Measurements from ENCODE around the gene ITGA11.

Gene ITGA11

DNA sequence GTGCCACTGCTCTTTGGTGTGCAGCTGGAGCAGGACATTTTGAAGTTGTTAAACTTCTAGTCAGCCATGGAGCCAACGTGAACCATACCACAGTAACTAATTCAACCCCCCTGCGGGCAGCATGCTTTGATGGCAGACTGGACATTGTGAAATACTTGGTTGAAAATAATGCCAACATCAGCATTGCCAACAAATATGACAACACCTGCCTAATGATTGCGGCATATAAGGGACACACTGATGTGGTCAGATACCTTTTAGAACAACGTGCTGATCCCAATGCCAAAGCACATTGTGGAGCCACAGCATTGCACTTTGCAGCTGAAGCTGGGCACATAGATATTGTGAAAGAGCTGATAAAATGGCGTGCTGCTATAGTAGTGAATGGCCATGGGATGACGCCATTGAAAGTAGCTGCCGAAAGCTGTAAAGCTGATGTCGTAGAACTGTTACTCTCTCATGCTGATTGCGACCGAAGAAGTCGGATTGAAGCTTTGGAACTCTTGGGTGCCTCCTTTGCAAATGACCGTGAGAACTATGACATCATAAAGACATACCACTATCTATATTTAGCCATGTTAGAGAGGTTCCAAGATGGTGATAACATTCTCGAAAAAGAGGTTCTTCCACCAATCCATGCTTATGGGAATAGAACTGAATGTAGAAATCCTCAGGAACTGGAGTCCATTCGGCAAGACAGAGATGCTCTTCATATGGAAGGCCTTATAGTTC is 142.2 kb downstream of the ITGA11 start:
- no peak for DNase-seq (ENCODE audit: low read depth in 2 of 2)

DNA sequence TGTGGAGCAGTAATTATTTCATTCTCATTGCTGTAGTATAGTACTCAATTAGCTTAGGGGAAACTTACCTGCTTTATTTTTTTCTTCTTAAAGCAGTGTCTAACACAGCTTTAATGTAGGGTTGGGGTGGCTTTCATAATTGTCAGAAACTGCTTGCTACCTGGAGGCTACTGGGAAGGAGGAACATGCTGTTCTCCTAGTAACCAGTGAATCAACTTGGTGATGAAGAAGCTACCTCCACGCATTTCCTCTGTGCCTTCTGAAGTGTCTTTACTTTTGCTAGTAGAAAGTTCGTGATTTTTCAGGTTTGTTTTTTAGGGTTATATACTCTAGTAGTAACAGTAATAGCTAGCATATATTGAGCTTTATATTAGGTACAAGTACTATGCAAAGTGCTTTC is 142.9 kb downstream of the ITGA11 start:
- no peak for DNase-seq (ENCODE audit: low read depth in 2 of 2)

DNA sequence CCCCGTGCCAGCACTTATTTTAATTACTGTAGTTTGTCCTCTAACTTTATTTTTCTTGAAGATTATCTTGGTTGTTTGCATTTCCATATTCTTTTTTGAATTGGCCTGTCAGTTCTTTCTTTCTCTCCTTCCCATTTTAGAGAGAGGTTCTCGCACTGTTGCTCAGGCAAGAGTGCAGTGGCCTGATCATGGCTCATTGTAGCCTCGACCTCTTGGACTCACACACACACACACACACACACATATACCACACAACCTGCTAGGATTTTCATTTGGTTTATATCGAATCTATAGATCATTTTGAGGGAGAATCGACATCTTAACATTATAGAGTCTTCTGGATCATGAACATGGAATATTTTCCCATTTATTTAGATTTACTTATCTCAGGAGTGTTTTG is 145.7 kb downstream of the ITGA11 start:
- no peak for DNase-seq (ENCODE audit: low read depth in 2 of 2)

DNA sequence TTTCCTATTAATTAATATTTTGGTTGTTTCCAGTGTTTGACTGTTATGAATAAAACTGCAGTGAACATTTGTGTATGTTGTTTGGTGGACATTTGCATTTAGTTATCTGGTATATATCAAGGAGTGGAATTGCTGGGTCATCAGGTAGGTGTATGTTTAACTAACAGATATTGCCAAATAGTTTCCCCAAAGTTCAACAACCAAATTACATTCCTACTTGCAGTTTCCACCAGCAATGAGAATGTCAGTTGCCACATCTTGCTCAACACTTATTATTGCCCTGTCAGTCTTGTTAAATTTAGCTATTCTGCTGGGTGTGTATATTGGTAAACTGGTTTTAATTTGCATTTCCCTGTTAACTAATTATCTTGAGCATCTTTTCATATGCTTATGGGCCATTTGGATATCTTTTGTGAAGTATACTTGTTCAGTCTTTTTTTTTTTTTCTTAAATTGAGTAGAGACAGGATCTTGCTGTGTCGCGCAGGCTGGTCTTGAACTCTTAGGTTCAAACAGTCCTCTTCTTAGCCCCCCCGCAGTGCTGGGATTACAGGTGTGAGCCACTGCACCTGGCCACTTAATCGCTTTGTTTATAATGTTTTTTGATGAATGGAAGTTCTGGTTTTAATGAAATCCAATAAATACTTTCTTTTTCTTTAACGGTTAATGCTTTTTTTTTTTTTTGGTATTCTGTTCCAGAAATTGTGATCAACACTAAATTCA is 146.5 kb downstream of the ITGA11 start:
- DNase-seq (ENCODE audit: low read depth in 2 of 2) = no peak

DNA sequence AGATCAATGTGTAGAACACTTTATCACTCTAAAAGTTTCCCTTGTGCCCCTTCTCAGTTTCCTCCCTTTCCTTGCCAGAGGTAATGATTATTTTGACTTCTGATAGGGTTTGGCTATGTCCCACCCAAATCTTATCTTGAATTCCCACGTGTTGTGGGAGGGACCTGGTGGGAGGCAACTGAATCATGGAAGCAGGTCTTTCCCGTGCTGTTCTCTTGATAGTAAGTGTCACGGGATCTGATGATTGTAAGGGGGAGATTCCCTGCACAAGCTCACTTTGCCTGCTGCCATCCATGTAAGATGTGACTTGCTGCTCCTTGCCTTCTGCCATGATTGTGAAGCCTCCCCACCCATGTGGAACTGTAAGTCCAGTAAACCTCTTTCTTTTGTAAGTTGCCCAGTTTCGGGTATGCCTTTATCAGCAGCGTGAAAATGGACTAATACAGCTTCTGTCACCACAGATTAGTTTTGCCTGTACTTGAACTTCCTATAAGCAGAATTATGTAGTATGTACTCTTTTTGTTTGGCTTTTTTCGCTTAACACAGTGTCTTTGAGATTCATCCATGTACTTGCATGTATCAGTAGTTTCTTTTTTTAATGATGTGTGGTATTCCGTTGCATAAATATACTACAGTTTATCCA is 147.2 kb downstream of the ITGA11 start:
- DNase-seq (ENCODE audit: low read depth in 2 of 2) = no peak

DNA sequence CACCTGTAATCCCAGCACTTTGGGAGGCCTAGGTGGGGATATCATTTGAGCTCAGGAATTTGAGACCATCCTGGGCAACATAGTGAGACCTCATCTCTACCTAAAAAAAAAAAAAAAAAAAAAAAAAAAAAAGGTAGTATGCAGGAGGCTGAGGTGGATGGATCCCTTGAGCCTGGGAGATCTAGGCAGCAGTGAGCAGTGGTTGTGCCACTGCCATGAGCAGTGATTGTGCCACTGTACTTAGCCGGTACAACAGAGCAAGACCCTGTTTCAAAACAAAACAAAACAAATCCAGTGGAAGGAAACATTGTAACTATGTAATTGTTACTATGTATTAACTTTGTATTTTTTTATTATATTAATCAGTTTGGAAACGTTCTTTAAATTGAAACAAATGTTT is 148.6 kb downstream of the ITGA11 start:
- DNase-seq (ENCODE audit: low read depth in 2 of 2) = no peak

DNA sequence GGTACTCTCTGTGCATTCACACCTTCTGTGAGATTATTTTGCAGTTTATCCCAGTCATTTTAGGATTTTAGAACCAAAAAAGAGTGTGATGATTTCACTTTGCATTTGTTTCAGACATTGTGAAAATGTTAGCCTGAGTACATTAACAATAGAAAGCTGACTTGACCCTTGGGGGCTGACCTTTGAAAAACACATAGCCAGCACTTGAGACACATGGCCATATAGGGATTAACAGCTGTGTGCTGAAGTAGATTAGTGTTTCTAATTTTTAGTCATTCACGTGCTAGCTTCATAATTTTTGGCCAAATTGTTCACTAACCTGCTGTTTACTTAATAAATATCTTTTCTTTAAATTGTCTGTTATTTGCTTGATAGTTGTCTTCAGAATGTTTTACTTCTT is 151.0 kb downstream of the ITGA11 start:
- DNase-seq (ENCODE audit: low read depth in 2 of 2) = no peak

DNA sequence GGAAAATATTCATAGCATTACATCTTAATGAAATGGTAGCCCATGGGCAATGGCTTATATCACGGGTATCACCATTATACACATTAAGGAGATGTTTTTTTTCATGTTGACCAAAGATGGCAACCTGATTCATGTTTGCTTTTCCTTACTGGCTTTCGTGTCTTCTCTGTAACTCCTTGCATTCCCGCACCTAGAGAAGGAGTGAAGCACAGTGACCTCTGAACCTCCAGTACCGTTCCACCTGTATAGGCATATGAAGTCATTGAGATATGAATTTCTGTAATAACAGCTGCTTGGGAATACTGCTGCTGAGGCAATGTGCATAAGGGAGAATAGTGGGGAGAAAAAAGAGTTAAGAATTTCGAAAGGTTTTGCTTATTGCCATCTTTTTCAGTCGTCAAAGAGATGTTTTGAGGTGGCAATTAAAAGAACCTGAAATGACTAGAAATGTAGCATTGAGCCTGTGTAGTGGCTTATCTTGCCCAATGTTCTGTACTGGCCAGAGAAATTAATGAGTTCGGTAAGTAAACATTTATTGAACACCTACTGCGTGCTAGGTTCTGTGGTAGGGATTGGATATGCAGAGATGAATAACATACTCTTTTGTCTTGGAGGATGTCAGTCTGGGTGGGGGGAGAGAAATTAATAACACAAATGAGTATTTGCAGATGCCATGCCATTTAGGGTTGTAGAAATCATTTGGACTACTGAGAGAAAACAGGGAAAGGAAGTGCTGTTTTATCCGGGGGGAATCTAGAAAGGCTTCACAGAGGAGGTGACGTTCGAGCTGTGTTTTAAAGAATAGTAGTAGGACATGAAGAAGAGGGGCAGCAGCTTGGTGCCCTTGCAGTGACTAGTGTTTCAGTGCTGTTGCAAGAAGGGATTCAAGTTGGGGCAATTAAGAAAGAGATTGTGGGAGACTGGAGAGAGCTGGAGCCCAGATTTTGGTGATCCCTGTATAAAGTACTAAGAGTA is 151.9 kb downstream of the ITGA11 start:
- DNase-seq (ENCODE audit: low read depth in 2 of 2) = no peak

DNA sequence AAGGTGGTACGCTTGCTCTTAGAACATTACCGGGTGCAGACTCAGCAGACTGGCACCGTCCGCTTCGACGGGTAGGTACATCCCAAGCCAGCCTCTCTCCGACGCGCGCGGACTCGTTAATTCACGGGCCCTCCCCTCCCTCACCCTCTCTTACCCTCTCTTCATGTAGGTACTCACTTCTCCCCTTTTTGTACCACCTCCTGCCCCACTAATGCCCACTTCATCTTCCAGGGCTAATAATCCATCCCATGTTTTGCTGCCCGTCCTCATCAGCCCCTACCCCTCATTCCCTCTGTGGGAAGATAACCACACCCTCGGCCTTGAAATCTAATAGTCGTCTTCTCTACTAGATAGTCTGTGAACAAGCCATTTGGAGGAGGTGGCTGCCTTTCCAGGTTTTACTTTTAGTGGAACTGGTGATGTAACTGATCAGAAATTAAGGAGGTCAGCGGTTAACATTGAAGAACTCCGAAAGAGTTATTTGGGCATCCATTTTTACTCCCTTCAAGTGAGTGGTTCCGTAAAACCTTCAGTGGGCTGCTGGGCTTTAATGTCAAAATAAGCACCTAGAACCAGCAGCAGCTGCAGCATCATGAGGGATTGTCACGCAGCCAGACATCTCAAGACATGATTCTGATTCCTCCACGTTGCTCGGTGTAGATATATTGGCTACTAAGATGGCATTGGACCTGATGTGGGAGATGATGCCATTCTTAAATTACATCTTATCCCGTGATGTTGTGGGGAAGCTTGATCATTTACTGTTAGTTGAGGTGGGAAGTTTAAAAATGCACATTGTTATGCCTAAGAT is 153.2 kb downstream of the ITGA11 start:
- DNase-seq (ENCODE audit: low read depth in 2 of 2) = no peak

DNA sequence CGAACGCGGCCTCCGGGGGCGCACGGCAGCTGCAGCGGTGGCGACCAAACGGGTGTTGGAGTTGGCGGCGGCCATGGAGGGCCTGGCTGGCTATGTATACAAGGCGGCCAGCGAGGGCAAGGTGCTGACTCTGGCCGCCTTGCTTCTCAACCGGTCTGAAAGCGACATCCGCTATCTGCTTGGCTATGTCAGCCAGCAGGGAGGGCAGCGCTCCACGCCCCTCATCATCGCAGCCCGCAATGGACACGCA is 153.7 kb downstream of the ITGA11 start:
- no peak for DNase-seq (ENCODE audit: low read depth in 2 of 2)

DNA sequence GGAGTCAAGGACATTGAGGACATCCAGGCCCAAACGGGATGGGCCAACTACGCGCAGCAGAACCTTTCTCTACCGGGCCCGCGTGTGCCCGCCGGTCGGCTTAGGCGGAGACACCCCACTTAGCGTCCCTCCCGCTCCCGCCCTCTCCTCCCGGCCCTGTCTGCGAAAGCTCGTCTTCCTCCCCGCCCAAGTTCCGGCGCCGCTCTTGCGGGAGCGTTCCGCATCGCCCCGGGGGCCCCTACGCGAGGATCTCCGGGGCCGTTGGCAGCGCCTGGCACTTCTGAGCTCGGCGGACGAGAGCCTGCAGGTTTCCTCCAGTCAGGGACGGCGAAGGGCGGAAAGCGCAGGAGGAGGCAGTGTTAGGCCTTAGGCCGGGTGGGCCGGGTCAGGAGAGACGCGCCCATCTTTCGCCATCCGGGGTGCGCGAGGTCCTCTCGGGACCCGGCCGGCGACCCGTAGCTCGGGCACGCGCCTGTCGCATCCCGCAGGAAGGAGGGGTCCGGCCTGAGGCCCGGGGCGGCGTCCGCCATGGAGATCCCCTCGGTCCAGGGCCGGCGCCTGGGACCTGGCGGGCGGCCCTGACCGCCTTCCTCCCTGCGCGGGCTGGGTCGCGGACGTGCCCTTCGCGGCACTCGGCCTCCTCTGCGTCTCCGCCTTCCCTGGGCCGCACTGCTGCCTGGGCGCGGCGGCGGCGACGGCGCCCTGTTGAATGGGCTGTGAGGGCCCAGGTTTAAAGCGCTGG is 154.2 kb downstream of the ITGA11 start, which contains the start of gene FEM1B:
TSS of gene FEM1B (plus strand) at position 143 of the 742 bp plus-strand sequence. CDS start 673 bp downstream, outside the sequence.
- peak; percentile 73 to 75 for DNase-seq (ENCODE audit: low read depth in 2 of 2)

DNA sequence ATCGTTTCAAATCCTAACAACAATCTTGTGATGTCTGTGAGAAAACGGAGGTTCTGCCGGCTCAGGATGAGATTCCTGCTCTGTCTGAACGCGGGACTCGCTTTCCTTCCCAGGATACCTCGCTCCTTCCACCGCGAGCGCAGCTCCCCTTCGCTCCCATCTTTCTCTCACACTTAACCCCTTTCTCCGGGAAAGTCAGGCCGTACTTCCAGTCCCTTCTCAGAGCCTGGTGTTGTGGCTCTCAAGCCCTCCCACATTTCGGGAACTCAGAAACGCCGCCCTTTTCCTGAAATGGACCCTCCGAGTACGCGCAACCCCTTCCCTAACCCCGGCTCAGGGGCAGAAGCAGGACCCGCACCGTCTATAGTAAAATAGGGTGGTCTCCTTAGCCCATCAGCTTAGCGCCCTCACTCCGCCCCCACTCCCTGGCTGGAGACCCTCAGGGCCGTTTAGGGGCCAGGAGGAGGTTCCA is 154.8 kb downstream of the ITGA11 start:
- DNase-seq (ENCODE audit: low read depth in 2 of 2) = no peak

DNA sequence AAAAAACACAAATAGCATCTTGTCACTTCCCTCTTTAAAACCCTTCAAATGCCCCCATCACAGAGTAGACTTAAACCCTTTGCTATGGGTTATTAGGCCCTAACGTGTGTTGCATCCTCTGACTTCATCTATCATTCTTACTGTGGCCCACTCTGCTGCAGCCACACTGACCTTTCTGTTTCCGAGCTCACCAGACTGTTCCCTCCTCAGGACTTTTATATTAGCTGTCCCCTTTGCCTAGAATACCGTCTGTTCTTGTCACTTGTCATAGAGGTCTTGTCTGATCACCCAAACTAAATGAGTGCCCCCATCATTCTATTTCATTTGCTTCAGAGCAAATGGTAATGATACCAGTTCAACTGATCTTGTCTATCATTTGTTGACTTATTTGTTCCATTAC is 155.3 kb downstream of the ITGA11 start:
- no peak for DNase-seq (ENCODE audit: low read depth in 2 of 2)

DNA sequence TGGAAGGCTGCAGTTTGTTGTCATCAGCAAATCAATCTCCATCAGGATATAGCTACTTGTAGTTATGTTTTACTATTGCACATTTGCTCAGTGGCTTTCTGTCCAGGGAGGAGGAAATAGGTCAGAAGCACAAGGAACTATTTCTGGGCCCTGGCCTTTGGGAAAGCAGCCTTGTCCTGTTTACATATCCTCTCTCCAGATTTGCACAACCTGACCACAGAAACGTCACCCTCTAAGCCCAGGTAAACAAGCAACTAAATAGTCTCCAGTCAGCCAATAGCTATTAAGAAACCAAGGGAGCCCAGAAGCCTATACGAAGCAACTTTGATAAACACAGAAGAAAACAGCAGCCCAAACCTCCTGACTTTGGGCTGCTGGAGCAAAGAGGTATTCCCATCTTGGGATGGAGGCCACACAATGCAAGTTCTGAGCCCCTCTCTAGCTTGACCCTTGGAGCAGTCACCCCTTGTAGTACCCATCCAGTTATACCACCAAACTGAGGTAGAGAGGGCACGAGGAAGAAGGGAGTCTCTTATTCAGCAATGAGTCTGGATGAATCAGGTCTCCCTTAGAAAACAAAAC is 156.7 kb downstream of the ITGA11 start:
- no peak for DNase-seq (ENCODE audit: low read depth in 2 of 2)

DNA sequence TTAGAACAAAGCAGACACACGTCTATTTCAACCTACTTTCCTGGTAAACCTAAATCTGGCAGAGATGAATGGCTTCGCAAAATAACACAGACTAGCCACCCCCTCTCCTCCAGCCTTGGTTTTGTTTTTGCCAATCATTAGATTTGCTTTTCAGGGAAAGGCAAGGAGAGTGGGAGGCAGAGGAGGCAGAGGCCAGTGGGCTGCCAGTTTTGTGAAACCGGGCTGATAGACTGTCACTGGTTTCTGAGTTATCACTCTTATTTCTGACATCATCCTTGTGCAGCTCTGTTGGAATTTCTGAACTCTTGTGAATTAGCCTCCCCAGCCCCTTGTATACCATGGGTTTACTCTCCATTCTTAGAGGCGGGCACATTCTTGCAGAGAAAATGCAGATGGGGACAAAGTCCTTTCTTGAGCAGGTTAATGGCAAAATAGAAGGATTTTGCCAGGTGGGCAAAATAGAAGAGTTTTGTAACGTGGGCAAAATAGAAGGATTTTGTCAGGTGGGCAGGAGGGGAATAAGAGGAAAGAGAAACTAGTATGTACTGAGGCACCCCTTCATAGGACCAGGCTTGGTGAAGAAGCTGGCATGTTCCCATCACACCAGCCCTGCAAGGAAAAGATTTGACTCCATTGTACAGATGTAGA is 157.6 kb downstream of the ITGA11 start:
- no peak for DNase-seq (ENCODE audit: low read depth in 2 of 2)

DNA sequence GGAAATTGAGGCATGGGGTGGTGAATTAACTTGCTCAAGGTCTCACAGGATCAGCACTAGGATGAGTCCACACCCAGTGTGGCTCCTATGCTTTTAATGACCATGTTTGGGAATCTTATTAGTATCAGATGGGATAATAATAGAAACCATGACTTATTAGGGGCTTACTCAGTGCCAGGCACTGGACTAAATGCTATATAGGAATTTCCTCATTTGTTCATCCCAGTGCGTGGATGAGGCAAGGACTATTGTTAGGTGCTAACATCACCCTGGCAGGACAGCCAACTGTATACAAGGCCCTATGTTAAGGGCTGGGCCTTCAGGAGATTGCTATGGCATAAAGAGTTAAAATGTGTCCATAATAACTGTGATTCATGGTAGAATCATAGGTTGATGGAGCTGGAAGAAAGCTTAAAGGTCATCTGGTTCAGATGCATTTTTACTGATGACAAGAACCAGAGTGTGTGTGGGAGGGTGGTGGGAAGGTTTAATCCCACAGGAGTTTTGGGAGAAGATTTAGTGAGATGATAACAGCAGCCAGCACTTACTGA is 159.2 kb downstream of the ITGA11 start:
- no peak for DNase-seq (ENCODE audit: low read depth in 2 of 2)

DNA sequence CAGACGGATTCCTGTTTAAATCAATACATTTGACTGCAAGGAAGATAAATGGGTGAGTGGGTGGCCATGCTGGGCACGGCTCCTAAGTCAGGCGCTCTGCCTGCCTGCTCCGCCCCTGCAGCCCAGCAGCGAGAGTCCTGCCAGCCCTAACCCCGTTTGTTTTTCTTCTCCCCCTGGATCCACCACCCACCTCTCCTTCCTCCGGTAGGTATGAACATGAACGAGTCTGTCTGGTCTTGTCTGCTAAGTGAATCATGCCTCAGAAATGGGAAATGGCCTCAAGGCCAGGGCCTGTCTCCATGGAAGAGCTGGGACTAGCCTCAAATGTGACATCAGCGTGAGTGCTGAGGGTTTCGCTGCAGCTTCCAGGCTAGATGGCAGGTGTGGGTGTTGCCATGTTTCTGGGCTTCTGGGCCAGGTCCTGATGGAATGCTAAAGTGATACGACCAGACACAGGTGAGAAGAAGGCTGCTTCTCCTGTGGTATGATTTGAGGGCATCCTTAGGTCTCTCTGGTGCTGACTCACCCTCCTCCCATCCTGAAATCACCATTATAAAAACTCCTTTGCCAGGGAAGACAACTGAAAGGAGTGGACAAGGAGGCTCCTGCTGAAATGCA is 160.0 kb downstream of the ITGA11 start:
- DNase-seq (ENCODE audit: low read depth in 2 of 2) = no peak

DNA sequence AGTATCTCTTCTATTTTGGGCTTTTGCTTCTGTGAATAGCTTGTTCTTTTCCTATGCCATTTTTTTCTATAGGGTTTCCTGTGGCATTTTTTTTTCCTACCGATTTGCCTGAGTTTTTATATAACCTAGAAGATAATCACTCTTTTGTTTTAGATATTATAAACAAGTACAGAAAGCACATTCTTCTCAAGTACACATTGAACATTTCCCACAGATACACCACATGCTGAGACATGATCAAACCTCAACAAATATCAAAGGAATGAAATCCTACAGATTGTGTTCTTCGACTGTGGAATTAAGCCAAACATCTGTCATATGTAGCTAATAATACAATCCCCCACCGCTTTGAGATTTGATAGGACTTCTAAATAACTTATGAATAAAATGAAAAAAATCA is 163.6 kb downstream of the ITGA11 start:
- no peak for DNase-seq (ENCODE audit: low read depth in 2 of 2)

DNA sequence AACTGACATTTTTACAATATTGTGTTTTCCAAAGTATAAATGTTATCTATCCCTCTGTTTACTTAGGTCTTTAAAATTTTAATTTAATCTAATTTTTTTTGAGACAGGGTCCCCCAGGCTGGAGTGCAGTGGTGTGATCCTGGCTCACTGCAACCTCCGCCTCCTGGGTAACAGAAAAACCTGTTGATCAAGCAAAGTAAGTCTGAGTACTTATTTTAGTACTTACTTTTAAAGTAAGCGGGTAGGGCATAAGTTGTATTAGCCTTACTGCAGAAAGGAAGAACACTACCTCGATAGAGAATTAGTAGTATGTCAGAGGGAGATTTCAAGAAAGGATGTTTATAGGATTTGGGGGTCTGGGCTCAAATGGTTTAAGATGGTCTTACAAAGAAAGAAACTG is 166.3 kb downstream of the ITGA11 start:
- DNase-seq (ENCODE audit: low read depth in 2 of 2) = no peak

All from stimulated activated CD8-positive, alpha-beta memory T cell treated with anti-CD3 and anti-CD28 coated beads, Interleukin-15, amount 100 ng/mL, for 4 hours (primary cell).